Measurements from ENCODE around the gene GPC6.

DNA sequence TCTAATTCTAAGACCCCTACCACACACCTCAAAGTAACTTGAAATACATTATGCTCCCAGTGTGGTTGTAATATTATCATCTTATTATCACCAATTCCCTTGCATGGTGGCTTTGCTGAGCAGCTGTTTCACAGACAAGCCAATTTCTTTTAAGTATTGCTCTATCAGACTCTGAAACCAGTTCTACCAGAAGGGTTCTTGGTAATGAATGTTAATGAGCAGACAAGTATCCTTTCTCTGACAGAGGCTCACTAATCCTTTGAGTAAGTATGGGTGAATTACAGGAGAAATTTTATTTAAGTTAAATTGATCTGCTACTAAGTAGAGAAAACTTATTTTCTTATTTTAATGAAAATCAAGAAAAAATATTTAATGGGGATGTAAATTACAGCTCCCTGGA is 326.0 kb downstream of the GPC6 start:
- TF ChIP-seq, protein P1, sequence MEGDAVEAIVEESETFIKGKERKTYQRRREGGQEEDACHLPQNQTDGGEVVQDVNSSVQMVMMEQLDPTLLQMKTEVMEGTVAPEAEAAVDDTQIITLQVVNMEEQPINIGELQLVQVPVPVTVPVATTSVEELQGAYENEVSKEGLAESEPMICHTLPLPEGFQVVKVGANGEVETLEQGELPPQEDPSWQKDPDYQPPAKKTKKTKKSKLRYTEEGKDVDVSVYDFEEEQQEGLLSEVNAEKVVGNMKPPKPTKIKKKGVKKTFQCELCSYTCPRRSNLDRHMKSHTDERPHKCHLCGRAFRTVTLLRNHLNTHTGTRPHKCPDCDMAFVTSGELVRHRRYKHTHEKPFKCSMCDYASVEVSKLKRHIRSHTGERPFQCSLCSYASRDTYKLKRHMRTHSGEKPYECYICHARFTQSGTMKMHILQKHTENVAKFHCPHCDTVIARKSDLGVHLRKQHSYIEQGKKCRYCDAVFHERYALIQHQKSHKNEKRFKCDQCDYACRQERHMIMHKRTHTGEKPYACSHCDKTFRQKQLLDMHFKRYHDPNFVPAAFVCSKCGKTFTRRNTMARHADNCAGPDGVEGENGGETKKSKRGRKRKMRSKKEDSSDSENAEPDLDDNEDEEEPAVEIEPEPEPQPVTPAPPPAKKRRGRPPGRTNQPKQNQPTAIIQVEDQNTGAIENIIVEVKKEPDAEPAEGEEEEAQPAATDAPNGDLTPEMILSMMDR (IDR thresholded peaks at IDR 0.05; ENCODE audit: low read length): no peak
- TF ChIP-seq EZH2 (IDR thresholded peaks at IDR 0.05; ENCODE audit: borderline replicate concordance, low read length): no peak

All from OCI-LY1 (cell line).